ENCODE results near the gene HOXB3.

HOXB3 gene

GRCh38 chr17:48612456-48612853 lies 22.4 kb upstream of the HOXB3 start:
- in situ Hi-C loops (cut with HindIII; ENCODE audit: low sequenced_read_pairs): no loop called here
- H3K4me3 ChIP-seq (ENCODE audit: low read depth, low read length): no peak overlapping the region
- DNase-seq (ENCODE audit: low read depth): no peak
- no peak for TF ChIP-seq CTCF (IDR thresholded peaks at IDR 0.05; ENCODE audit: low read depth, low read length, missing control alignments)

GRCh38 chr17:48611681-48612455 lies 21.8 kb upstream of the HOXB3 start:
- H3K4me3 ChIP-seq (ENCODE audit: low read depth, low read length): no peak overlapping the region
- no peak for DNase-seq (ENCODE audit: low read depth)
- no peak for TF ChIP-seq CTCF (IDR thresholded peaks at IDR 0.05; ENCODE audit: low read depth, low read length, missing control alignments)
- in situ Hi-C loops (cut with HindIII; ENCODE audit: low sequenced_read_pairs): no loop called here

GRCh38 chr17:48611213-48611612 lies 21.2 kb upstream of the HOXB3 start:
- DNase-seq (ENCODE audit: low read depth): no peak
- no peak overlapping the region for H3K4me3 ChIP-seq (ENCODE audit: low read depth, low read length)
- TF ChIP-seq CTCF (IDR thresholded peaks at IDR 0.05; ENCODE audit: low read depth, low read length, missing control alignments): no peak
- in situ Hi-C loops (cut with HindIII; ENCODE audit: low sequenced_read_pairs): no loop called here

GRCh38 chr17:48610282-48611211 lies 20.5 kb upstream of the HOXB3 start, which contains the start of gene HOXB7:
Gene HOXB7, minus strand, starts transcription at chr17:48611017. Its CDS starts 99 bp downstream, at chr17:48610918.
- TF ChIP-seq CTCF (IDR thresholded peaks at IDR 0.05; ENCODE audit: low read depth, low read length, missing control alignments): no peak
- peak within 1 kb of the TSS; percentile 26 for H3K4me3 ChIP-seq (ENCODE audit: low read depth, low read length)

GRCh38 chr17:48609759-48610281 lies 19.8 kb upstream of the HOXB3 start:
- in situ Hi-C loops (cut with HindIII; ENCODE audit: low sequenced_read_pairs): no loop called here
- no peak overlapping the region for H3K4me3 ChIP-seq (ENCODE audit: low read depth, low read length)
- DNase-seq (ENCODE audit: low read depth): no peak
- TF ChIP-seq CTCF (IDR thresholded peaks at IDR 0.05; ENCODE audit: low read depth, low read length, missing control alignments): no peak

More at GRCh38 chr17:48610282-48611211, 20.5 kb upstream of the HOXB3 start, which contains the start of gene HOXB7:
- DNase-seq (ENCODE audit: low read depth): no peak
- in situ Hi-C loops (cut with HindIII; ENCODE audit: low sequenced_read_pairs): no loop called here

GRCh38 chr17:48609033-48609432 lies 19.0 kb upstream of the HOXB3 start:
- DNase-seq (ENCODE audit: low read depth): no peak
- no peak for TF ChIP-seq CTCF (IDR thresholded peaks at IDR 0.05; ENCODE audit: low read depth, low read length, missing control alignments)
- in situ Hi-C loops (cut with HindIII; ENCODE audit: low sequenced_read_pairs): no loop called here
- no peak overlapping the region for H3K4me3 ChIP-seq (ENCODE audit: low read depth, low read length)

All from astrocyte of the cerebellum (primary cell).